H1 (cell line): ENCODE data around the gene KLHL15. TPM values are rescaled to one million over a fixed set of nuclear protein-coding genes. Genes with fewer than 3 reads are reported as not detected.

Source experiments
- CTCF ChIA-PET: fragments of 300-600 bp; sonication (Branson Sonifier 250); formaldehyde crosslinking; loops from one replicate; lab custom pipeline; 2021; ENCODE audit not compliant: partially characterized antibody; lab: Charles Lee
- POLR2A ChIA-PET: fragments of 300-600 bp; sonication (Branson Sonifier 250); formaldehyde crosslinking; loops from one replicate; lab custom pipeline; 2021; ENCODE audit warnings: inconsistent platforms; ENCODE audit not compliant: partially characterized antibody; lab: Charles Lee
- DNase-seq, 2 experiments: peaks; one replicate each; pipeline versions ENCODE4 v3.0.0 to v3.0.0-alpha.2; 2010 to 2022; ENCODE audit warnings: low spot score in 2 of 2, low read depth in 1 of 2, mixed read lengths in 1 of 2
- FAIRE-seq: peaks from 2 replicates; lab custom pipeline; 2011; peaks lifted over from hg19 to GRCh38; lab: Jason Lieb, UNC
- H2AFZ ChIP-seq: 2 replicates; pipeline ENCODE4 v1.8.1; 2012; ENCODE audit warnings: low read length, inconsistent platforms
- H2AK5ac ChIP-seq: 2 replicates; pipeline ENCODE4 v1.6.1; 2013; ENCODE audit warnings: low read depth, low read length
- H2BK120ac ChIP-seq: replicated peaks from 2 replicates; pipeline ENCODE3; 2013; ENCODE audit warnings: low read depth, low read length, inconsistent platforms
- H2BK12ac ChIP-seq: 2 replicates; pipeline ENCODE4 v1.6.1; 2013; ENCODE audit warnings: low read depth, low read length
- H2BK15ac ChIP-seq: 2 replicates; pipeline ENCODE4 v1.6.1; 2013; ENCODE audit warnings: low read length
- H2BK20ac ChIP-seq: 2 replicates; pipeline ENCODE4 v1.6.1; 2013; ENCODE audit warnings: low read length
- H2BK5ac ChIP-seq: 2 replicates; pipeline ENCODE4 v1.6.1; 2013; ENCODE audit warnings: low read depth, low read length
- H3K14ac ChIP-seq: 2 replicates; pipeline ENCODE4 v1.6.1; 2013; ENCODE audit warnings: inconsistent platforms; ENCODE audit not compliant: insufficient read length
- H3K18ac ChIP-seq: 2 replicates; pipeline ENCODE4 v1.6.1; 2013; ENCODE audit warnings: low read length; ENCODE audit errors: extremely low read depth
- H3K23ac ChIP-seq: 2 replicates; pipeline ENCODE4 v1.6.1; 2013; ENCODE audit warnings: inconsistent platforms; ENCODE audit not compliant: insufficient read length
- H3K23me2 ChIP-seq: 2 replicates; pipeline ENCODE4 v1.6.1; 2013; ENCODE audit warnings: low read depth, low read length
- H3K27ac ChIP-seq: 2 replicates; pipeline ENCODE4 v1.6.1; 2011; ENCODE audit warnings: low read depth, low read length, inconsistent platforms
- H3K27me3 ChIP-seq, 4 experiments: replicated peaks in 1 of 4; 1 replicate in 1 of 4; 2 replicates in 3 of 4; pipeline versions ENCODE4 v1.6.1 to v1.8.1; 2011 to 2013; ENCODE audit warnings: low read length in 3 of 4, mild to moderate bottlenecking in 3 of 4, inconsistent platforms in 2 of 4, mixed read lengths in 2 of 4, moderate library complexity in 1 of 4; ENCODE audit not compliant: control insufficient read depth in 3 of 4, insufficient read depth in 3 of 4; ENCODE audit errors: extremely low read depth in 1 of 4
- H3K36me3 ChIP-seq, 4 experiments: 2 replicates each; pipeline versions ENCODE4 v1.6.1 to v1.8.1; 2011 to 2013; ENCODE audit warnings: mild to moderate bottlenecking in 4 of 4, low read length in 3 of 4, moderate library complexity in 2 of 4, control low read depth in 1 of 4, inconsistent platforms in 1 of 4; ENCODE audit not compliant: insufficient read depth in 4 of 4, control insufficient read depth in 2 of 4
- H3K4ac ChIP-seq: replicated peaks from 2 replicates; pipeline ENCODE3; 2013; ENCODE audit warnings: low read length, low read depth, mixed read lengths, inconsistent platforms; ENCODE audit not compliant: insufficient read length
- H3K4me1 ChIP-seq, 4 experiments: replicated peaks in 1 of 4; 1 replicate in 1 of 4; 2 replicates in 3 of 4; pipeline versions ENCODE4 v1.6.1 to v1.8.1; 2011 to 2013; ENCODE audit warnings: low read length in 3 of 4, inconsistent platforms in 2 of 4, mixed read lengths in 1 of 4; ENCODE audit not compliant: insufficient read depth in 4 of 4, control insufficient read depth in 3 of 4
- H3K4me2 ChIP-seq, 2 experiments: 2 replicates each; pipeline versions ENCODE4 v1.6.1 to v1.8.1; 2011 to 2013; ENCODE audit warnings: low read depth in 2 of 2, low read length in 2 of 2, control low read depth in 1 of 2, inconsistent platforms in 1 of 2, mild to moderate bottlenecking in 1 of 2; ENCODE audit not compliant: insufficient read depth in 1 of 2
- H3K4me3 ChIP-seq, 4 experiments: fragments of 200-600, 300-600 bp in 1 of 4; sonication (generic), shearing (Covaris generic), sonication (Bioruptor Twin) in 1 of 4; 2 replicates each; pipeline versions ENCODE4 v1.5.1 to v1.8.1; 2011 to 2016; ENCODE audit warnings: low read length in 4 of 4, low read depth in 3 of 4, control low read depth in 2 of 4, inconsistent platforms in 2 of 4, mild to moderate bottlenecking in 2 of 4, mixed read lengths in 1 of 4, moderate library complexity in 1 of 4; ENCODE audit not compliant: insufficient read depth in 2 of 4; ENCODE audit errors: extremely low read depth in 1 of 4
- H3K56ac ChIP-seq: replicated peaks from 2 replicates; pipeline ENCODE3; 2013; ENCODE audit warnings: low read depth, mild to moderate bottlenecking, mixed read lengths, low read length, inconsistent platforms; ENCODE audit not compliant: insufficient read length
- H3K79me1 ChIP-seq: 2 replicates; pipeline ENCODE4 v1.6.1; 2013; ENCODE audit warnings: low read depth, low read length, control low read depth
- H3K79me2 ChIP-seq, 2 experiments: 2 replicates each; pipeline versions ENCODE4 v1.6.1 to v1.8.1; 2012 to 2013; ENCODE audit warnings: low read length in 2 of 2, mild to moderate bottlenecking in 2 of 2, inconsistent platforms in 1 of 2; ENCODE audit not compliant: insufficient read depth in 2 of 2, control insufficient read depth in 1 of 2
- H3K9ac ChIP-seq, 4 experiments: replicated peaks in 1 of 4; 1 replicate in 1 of 4; 2 replicates in 3 of 4; pipeline versions ENCODE4 v1.6.1 to v1.8.1; 2011 to 2013; ENCODE audit warnings: low read depth in 3 of 4, low read length in 3 of 4, control low read depth in 2 of 4, mild to moderate bottlenecking in 2 of 4, moderate library complexity in 2 of 4, inconsistent platforms in 1 of 4; ENCODE audit errors: extremely low read depth in 1 of 4
- H3K9me3 ChIP-seq, 2 experiments: 2 replicates each; pipeline versions ENCODE4 v1.6.1 to v1.8.1; 2012 to 2013; ENCODE audit warnings: mild to moderate bottlenecking in 2 of 2, moderate library complexity in 2 of 2, control low read depth in 1 of 2, inconsistent platforms in 1 of 2, low read depth in 1 of 2, low read length in 1 of 2, mixed read lengths in 1 of 2; ENCODE audit not compliant: insufficient read depth in 2 of 2
- H4K20me1 ChIP-seq, 2 experiments: replicated peaks in 1 of 2; 2 replicates each; pipeline versions ENCODE3 to v1.8.1; 2011 to 2013; ENCODE audit warnings: inconsistent platforms in 2 of 2, low read length in 2 of 2, mild to moderate bottlenecking in 1 of 2; ENCODE audit not compliant: insufficient read depth in 2 of 2, control insufficient read depth in 1 of 2
- H4K5ac ChIP-seq: 2 replicates; pipeline ENCODE4 v1.6.1; 2013; ENCODE audit warnings: low read length, low read depth, mixed read lengths, inconsistent platforms; ENCODE audit not compliant: insufficient read length
- H4K8ac ChIP-seq: 2 replicates; pipeline ENCODE4 v1.8.0; 2013; ENCODE audit warnings: mild to moderate bottlenecking, moderate library complexity, low read length, inconsistent platforms; ENCODE audit not compliant: insufficient read depth; ENCODE audit errors: extremely low read depth
- H4K91ac ChIP-seq: replicated peaks from 2 replicates; pipeline ENCODE3; 2013; ENCODE audit warnings: low read length, mixed read lengths, inconsistent platforms; ENCODE audit not compliant: insufficient read length
- HDAC2 ChIP-seq, 2 experiments: fragments of 300-600 bp in 1 of 2; sonication (generic) in 1 of 2; IDR thresholded peaks; 2 replicates each; pipeline ENCODE4 v1.6.1; 2011 to 2012; ENCODE audit warnings: low read depth in 2 of 2, low read length in 2 of 2, mild to moderate bottlenecking in 2 of 2, moderate library complexity in 2 of 2, borderline replicate concordance in 1 of 2, inconsistent platforms in 1 of 2
- WGBS, 2 experiments: shearing (Covaris generic) in 1 of 2; methylation state at CpG; one replicate each; pipeline versions ENCODE4 v1.1.6 to v1.1.7; 2013 to 2015; ENCODE audit warnings: low lambda C conversion rate in 2 of 2, mixed read lengths in 2 of 2, inconsistent platforms in 1 of 2, low coverage in 1 of 2, missing lambda C conversion rate in 1 of 2; ENCODE audit not compliant: insufficient replicate concordance in 2 of 2, insufficient coverage in 1 of 2, insufficient read length in 1 of 2; ENCODE audit errors: extremely low coverage in 1 of 2, missing lambda C conversion rate in 1 of 2; 5-methylcytosine and 5-hydroxymethylcytosine counted together
- polyA plus RNA-seq, 7 experiments: library from polyadenylated mRNA; depleted of rRNA in 3 of 7; stranded (reverse) in 5 of 7; unstranded in 2 of 7; fragments of >200 nt in 5 of 7; fragments of 200-250 nt in 2 of 7; gene quantifications; 1 replicate in 5 of 7; 2 replicates in 1 of 7; 4 replicates in 1 of 7; pipeline versions ENCODE4 v1.2.1 to v1.2.3, GENCODE V29; 2011 to 2013; ENCODE audit warnings: missing spikeins in 2 of 7, mixed read lengths in 2 of 7
- total RNA-seq: library from RNA; stranded (reverse); fragmentation: NEBNext Ultra II Directional; extraction: Animal tissue kit (Norgen Biotek cat#: 25700); gene quantifications from 2 replicates; pipeline ENCODE4 v1.2.1, GENCODE V29; 2021

KLHL15 gene
- total and polyA plus RNA-seq, 2 of the 8 experiments (the other 6 are each of a cell fraction or from before 2014, with no cell fraction given): 3.7 to 8.9 TPM

DNA sequence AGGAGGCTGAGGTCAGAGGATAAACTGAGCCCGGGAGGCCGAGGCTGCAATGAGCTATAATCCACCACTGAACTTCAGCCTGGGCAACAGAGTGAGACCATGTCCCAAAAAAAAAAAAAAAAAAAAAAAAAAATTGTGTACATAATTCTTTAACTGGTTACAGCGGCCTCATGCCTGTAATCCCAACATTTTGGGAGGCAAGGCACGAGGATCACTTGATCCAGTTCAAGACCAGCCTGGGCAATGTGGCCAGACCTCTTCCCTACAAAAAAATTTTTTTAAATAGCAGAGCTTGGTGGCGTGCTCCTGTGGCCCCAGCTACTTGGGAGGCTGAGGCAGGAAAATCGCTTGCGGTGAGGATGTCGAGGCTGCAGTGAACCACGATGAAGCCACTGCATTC lies 9.3 kb downstream of the KLHL15 start:
- Histone ChIP-seq H2BK5ac (no peak overlapping the region), H2BK12ac (no peak overlapping the region), H3K56ac (no peak overlapping the region), H3K9me3 (no peaks in the 10 kb centered on the region), H2BK120ac (no peak overlapping the region), H3K27me3 (no peaks in the 10 kb centered on the region), H3K4me2 (no peak overlapping the region), H4K20me1 (no peaks in the 10 kb centered on the region), H3K4me1 (no peaks in the 10 kb centered on the region), H4K91ac (no peak overlapping the region), H3K79me1 (no peaks in the 10 kb centered on the region), H2AK5ac (no peak overlapping the region), H4K8ac (no peak overlapping the region), H3K14ac (no peak overlapping the region), H3K9ac (no peak overlapping the region), H3K27ac (no peak overlapping the region), H4K5ac (no peak overlapping the region), H3K36me3 (no peaks in the 10 kb centered on the region), H3K18ac (no peak overlapping the region), H3K79me2 (peaks cover 0 to 58% of the 10 kb centered on the region in 2 experiments; a peak in 2 of 4 replicates), H2BK20ac (no peak overlapping the region), H2AFZ (no peak overlapping the region), H3K4me3 (no peak overlapping the region), H2BK15ac (no peak overlapping the region), H3K4ac (no peak overlapping the region), H3K23ac (no peak overlapping the region), H3K23me2 (no peaks in the 10 kb centered on the region)
- DNase-seq (no peak), FAIRE-seq (no peak)
- 96% methylated on average over 7 of the region's 9 CpGs; no CpG with 5 or more reads in 1 of the 2 experiments for WGBS, 2 experiments
- CTCF ChIA-PET: no interaction called here
- POLR2A ChIA-PET: no interaction called here
- no peak for TF ChIP-seq HDAC2 (IDR thresholded peaks at IDR 0.05; ENCODE audit: borderline replicate concordance in 1 of 2, low read depth in 2 of 2, low read length in 2 of 2)
